Measurements from ENCODE around the gene ECEL1.

Gene ECEL1

DNA sequence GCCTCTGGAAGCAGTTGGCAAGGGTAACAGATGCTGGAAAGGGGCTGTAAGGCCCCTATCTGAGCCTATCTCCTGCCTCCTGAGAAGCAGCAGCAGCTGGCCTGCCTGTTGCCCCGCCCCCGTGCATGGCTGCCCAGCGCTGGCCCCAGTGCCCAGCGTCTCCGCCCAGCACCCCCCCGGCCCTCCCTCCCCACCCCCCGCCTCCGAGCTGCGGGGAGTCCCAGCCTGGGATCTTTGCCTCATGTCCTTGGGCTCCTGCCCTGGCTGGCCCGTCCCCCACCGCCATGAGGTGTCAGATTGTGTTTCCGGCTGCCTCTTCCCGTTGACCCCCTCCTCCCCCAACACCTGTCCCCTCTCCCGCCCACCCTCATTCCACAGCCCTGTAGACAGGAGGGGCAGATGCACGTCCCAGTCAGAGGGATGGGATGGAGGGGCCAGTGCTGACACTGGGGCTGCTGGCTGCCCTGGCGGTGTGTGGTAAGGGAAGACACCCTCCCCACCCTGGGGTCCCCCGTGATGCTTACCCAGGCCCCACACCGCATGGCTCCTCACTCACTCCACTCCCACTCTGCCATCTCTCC is 38.2 kb upstream of the ECEL1 start, which contains the start of gene CHRND:
Gene CHRND, plus strand, starts transcription at position 370 of the 581 bp plus-strand sequence. Its CDS starts 56 bp downstream, at position 426.
- H3K36me3 Mint-ChIP-seq: no peaks in the 10 kb centered on the region
- H3K27ac Mint-ChIP-seq: peak within 1 kb of the TSS; percentile 30
- peaks cover 30% of the 10 kb centered on the region for H3K4me1 Mint-ChIP-seq
- peaks cover 18% of the 10 kb centered on the region for H3K27me3 Mint-ChIP-seq
- no peak within 1 kb of the TSS for H3K4me3 Mint-ChIP-seq
- H3K9me3 Mint-ChIP-seq: no peaks in the 10 kb centered on the region

DNA sequence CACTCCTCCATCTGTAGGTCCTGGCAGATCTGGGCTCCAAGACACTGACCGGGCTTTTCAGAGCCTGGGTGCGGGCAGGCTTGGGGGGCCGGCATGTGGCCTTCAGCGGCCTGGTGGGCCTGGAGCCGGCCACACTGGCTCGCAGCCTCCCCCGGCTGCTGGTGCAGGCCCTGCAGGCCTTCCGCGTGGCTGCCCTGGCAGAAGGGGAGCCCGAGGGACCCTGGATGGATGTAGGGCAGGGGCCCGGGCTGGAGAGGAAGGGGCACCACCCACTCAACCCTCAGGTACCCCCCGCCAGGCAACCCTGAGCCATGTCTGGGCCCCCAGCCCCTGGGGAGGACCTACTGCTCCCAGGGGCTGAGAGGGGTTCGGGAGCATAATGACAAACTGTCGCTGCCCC is 37.6 kb upstream of the ECEL1 start:
- Mint-ChIP-seq H3K4me3 (no peak overlapping the region), H3K27ac (no peak overlapping the region), H3K36me3 (no peaks in the 10 kb centered on the region), H3K9me3 (no peaks in the 10 kb centered on the region), H3K4me1 (peaks cover 30% of the 10 kb centered on the region), H3K27me3 (peaks cover 22% of the 10 kb centered on the region)

DNA sequence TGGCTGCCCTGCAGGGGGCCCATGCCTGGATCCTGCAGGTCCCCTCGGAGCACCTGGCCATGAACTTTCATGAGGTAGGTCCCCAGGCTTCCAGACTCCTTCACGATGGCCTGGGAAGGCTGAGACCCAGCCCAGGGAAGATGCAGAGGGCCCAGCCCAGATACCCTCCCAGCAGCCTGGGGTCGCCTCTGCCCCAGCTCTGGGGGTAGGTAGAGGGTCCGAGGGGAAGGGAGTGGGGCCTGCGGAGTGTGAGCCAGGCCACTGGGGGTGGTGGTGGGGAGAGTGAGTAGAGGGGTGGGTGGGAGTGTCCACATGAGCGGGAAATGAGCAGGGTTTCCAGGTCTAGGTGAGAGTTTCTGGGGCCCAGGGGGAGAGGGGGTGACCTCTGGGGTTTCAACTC is 37.1 kb upstream of the ECEL1 start:
- no peak overlapping the region for H3K27ac Mint-ChIP-seq
- H3K9me3 Mint-ChIP-seq: no peaks in the 10 kb centered on the region
- no peaks in the 10 kb centered on the region for H3K36me3 Mint-ChIP-seq
- H3K4me3 Mint-ChIP-seq: no peak overlapping the region
- H3K27me3 Mint-ChIP-seq: peaks cover 22% of the 10 kb centered on the region
- H3K4me1 Mint-ChIP-seq: peaks cover 30% of the 10 kb centered on the region

DNA sequence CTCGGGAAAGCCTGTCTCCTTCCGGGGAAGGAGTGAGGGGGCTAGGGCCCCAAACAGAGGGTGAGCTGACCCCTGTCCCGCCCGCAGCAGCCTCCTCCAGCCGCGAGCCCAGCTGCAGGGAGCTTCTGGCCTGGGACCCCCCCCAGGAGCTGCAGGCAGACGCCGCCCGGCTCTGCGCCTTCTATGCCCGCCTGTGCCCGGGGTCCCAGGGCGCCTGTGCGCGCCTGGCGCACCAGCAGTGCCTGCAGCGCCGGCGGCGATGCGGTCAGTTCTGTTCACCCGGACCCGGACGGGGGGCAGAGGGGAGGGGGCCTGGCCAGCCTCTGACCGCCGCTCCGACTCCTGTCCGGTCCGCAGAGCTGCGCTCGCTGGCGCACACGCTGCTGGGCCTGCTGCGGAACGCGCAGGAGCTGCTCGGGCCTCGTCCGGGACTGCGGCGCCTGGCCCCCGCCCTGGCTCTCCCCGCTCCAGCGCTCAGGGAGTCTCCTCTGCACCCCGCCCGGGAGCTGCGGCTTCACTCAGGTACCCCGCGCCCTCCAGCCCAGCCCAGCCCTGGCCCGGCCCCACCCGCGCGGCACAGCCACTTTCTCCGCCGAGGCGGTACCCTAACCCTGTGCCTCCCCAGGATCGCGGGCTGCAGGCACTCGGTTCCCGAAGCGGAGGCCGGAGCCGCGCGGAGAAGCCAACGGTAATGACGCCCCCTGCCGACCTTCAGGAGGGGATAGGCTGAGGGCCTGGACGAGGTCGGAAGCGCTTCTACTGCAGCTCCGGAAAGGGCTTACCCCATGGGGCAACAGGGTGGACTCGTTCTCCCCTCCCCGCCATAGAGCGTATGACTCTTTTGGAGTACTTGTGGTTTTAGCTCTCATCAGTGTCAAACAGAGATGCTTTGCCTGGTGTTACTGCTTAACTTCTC is 36.3 kb upstream of the ECEL1 start:
- peak overlapping the region; percentile 26 for H3K4me3 Mint-ChIP-seq
- H3K27me3 Mint-ChIP-seq: peaks cover 26% of the 10 kb centered on the region
- peaks cover 25% of the 10 kb centered on the region for H3K4me1 Mint-ChIP-seq
- no peaks in the 10 kb centered on the region for H3K9me3 Mint-ChIP-seq
- H3K36me3 Mint-ChIP-seq: no peaks in the 10 kb centered on the region
- H3K27ac Mint-ChIP-seq: no peak overlapping the region

DNA sequence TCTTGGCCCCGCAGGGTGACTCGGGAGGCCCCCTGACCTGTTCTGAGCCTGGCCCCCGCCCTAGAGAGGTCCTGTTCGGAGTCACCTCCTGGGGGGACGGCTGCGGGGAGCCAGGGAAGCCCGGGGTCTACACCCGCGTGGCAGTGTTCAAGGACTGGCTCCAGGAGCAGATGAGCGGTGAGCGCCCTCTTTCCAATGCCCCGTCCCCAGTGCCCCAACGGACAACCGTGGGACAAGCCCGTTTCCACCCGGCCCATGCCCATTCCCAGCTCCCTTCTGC is 35.7 kb upstream of the ECEL1 start:
- Mint-ChIP-seq H3K36me3 (no peaks in the 10 kb centered on the region), H3K27ac (peak overlapping the region; percentile 43), H3K4me3 (peak overlapping the region; percentile 61), H3K4me1 (peaks cover 19% of the 10 kb centered on the region), H3K9me3 (no peaks in the 10 kb centered on the region), H3K27me3 (peaks cover 24% of the 10 kb centered on the region)

DNA sequence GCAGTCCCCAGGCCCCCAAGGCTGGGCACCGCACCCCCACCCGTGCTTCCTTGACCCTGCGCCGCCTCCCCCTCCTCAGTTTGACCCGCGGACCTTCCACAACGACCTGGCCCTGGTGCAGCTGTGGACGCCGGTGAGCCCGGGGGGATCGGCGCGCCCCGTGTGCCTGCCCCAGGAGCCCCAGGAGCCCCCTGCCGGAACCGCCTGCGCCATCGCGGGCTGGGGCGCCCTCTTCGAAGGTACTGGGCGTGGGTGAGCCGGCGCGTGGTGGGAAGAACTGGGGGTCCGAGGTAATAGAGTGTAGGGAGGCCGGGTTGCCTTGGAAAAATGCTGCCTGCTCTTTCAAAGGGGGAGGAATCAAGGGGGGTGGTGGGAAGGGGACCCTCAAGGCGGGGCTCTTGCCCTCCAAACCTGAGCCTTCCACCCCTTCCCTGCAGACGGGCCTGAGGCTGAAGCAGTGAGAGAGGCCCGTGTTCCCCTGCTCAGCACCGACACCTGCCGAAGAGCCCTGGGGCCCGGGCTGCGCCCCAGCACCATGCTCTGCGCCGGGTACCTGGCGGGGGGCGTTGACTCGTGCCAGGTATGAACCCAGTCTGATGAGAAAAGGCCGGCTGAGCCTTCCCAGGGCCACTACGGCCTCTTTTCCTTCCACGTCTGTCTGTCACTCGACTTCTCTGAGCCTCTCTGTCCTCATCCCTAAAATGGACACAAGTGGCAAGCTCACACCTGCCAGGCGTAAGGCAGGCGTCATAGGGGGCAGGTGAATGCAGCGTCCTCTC is 35.2 kb upstream of the ECEL1 start:
- no peaks in the 10 kb centered on the region for H3K36me3 Mint-ChIP-seq
- peaks cover 14% of the 10 kb centered on the region for H3K4me1 Mint-ChIP-seq
- H3K27me3 Mint-ChIP-seq: peaks cover 21% of the 10 kb centered on the region
- H3K9me3 Mint-ChIP-seq: no peaks in the 10 kb centered on the region
- H3K4me3 Mint-ChIP-seq: peak overlapping the region; percentile 61
- H3K27ac Mint-ChIP-seq: peak overlapping the region; percentile 43

DNA sequence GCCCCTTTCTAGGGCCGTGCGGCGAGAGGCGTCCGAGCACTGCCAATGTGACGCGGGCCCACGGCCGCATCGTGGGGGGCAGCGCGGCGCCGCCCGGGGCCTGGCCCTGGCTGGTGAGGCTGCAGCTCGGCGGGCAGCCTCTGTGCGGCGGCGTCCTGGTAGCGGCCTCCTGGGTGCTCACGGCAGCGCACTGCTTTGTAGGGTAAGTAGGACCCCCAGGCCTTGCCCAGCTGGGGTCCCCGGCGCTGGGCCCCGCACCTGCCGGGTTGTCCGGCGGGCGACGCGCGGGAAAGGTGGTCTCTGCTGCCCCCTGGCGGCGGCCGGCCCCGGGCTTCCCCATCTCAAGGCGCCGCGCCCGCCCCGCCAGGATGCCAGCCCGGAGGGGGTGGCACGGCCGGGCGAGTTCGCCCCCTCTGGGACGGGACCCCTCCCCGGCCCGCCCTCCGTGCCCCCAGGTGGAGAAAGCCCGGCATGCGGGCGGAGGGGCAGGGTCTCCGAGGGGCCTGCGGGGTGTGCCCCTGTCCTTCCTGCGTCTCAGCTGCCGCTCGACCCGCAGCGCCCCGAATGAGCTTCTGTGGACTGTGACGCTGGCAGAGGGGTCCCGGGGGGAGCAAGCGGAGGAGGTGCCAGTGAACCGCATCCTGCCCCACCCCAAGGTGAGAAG is 34.5 kb upstream of the ECEL1 start:
- Mint-ChIP-seq H3K4me1 (peaks cover 13% of the 10 kb centered on the region), H3K9me3 (no peaks in the 10 kb centered on the region), H3K4me3 (no peak overlapping the region), H3K36me3 (no peaks in the 10 kb centered on the region), H3K27ac (no peak overlapping the region), H3K27me3 (peaks cover 20% of the 10 kb centered on the region)

DNA sequence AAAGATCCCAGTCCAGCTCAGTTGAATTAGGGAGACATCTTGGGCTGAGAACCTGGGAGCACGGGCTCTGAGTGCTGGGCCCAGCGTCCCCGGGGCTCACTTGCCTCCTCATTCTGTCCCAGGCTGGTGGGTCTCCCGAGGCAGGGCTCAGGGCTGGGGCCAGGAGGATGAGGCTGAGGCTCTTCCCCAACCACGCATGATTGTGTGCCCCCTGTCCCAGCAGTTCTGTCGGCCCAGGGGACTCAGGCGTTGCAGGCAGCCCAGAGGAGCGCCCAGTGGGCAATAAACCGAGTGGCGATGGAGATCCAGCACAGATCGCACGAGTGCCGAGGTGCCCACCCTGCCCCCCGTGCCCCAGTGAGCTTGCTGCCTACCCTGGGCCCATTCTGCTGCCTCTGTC is 33.5 kb upstream of the ECEL1 start:
- Mint-ChIP-seq H3K27ac (no peak overlapping the region), H3K4me1 (peaks cover 13% of the 10 kb centered on the region), H3K4me3 (no peak overlapping the region), H3K36me3 (no peaks in the 10 kb centered on the region), H3K9me3 (no peaks in the 10 kb centered on the region), H3K27me3 (peaks cover 20% of the 10 kb centered on the region)

DNA sequence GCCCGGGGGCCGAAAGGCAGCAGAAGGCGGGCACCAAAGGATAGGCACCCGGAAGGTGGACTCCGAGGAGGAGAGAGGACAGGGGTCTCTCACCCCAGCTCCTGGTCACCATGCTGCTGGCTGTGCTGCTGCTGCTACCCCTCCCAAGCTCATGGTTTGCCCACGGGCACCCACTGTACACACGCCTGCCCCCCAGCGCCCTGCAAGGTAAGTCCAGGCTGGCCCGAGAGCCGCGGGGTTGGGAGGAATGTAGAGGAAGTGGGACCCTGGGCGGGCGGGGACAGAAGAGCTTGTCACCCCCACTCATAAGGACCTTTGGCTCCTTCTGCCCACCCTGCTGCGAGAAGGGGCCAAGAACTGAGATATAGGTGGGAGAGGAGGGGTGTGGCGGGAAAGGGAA is 32.9 kb upstream of the ECEL1 start:
- Mint-ChIP-seq H3K4me1 (peaks cover 13% of the 10 kb centered on the region), H3K4me3 (no peak overlapping the region), H3K27ac (no peak overlapping the region), H3K36me3 (no peaks in the 10 kb centered on the region), H3K9me3 (no peaks in the 10 kb centered on the region), H3K27me3 (peaks cover 20% of the 10 kb centered on the region)

DNA sequence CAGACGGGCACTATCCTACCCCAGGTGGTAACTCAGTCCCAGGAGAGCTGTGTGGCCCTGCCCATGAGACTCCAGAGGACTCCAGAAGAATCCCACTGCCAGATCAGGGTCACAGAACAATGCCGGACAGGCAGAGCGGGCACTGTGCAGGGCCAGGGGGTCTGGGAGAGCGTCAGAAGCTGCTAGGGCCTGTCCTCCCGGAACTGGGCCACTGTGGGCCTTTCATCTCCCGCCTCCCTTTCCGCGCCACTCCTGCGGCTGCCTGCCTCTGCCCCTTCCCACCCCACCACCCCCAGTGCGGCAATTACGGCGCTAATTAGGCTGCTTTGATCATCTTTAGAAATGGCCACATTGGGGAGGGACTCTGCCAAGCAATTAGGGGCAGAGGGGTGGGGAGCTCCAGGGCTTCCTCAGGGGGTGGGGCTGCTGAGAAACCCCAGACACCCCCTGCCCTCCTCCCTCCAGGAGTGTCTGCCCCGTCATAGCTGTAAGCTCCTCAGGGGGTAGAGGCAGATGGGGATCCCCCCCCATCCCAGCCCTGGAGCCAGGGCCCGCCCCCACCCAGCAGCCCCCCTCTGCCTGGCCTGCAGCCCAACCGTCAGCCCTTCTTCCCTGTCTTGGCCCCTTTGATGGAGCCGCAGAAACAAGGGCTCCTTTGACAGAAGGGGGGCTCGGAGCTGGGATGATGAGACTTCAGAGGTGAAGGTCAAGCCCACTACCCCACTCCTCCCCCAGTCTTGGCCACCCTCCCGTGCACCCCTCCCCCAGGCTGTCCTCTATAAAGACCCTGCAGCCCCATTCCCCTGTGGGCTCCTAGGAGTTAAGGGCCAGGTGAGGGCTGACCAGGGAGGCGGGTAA is 32.2 kb upstream of the ECEL1 start, which contains the start of gene PRSS56:
Gene PRSS56, plus strand, starts transcription at position 808 of the 858 bp plus-strand sequence. CDS start 211 bp downstream, outside the sequence.
- Mint-ChIP-seq H3K9me3 (no peaks in the 10 kb centered on the region), H3K4me1 (peaks cover 13% of the 10 kb centered on the region), H3K27me3 (peaks cover 20% of the 10 kb centered on the region), H3K4me3 (no peak within 1 kb of the TSS), H3K36me3 (no peaks in the 10 kb centered on the region), H3K27ac (no peak within 1 kb of the TSS)

DNA sequence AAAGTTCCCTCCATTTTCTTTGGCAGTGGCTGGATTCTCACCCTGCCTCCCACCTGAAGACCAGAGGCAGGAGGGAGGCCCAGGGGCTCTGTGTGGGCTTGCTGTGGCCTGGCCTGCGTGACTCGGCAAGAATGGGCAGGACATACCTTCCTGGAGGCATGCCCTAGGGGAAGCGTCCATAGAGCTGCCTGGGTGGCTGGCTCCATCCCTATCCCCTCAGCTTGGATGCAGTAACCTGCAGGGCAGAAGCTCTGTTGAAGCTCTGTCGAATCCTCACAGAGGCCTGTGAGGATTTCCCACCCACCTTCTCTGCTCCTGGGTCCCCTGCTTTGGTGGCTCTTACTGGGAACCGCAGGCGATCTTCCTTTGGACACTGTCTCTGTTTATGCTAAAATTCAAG is 31.2 kb upstream of the ECEL1 start:
- Mint-ChIP-seq H3K4me3 (no peak overlapping the region), H3K4me1 (peaks cover 10% of the 10 kb centered on the region), H3K27ac (no peak overlapping the region), H3K36me3 (no peaks in the 10 kb centered on the region), H3K9me3 (no peaks in the 10 kb centered on the region), H3K27me3 (peaks cover 14% of the 10 kb centered on the region)

DNA sequence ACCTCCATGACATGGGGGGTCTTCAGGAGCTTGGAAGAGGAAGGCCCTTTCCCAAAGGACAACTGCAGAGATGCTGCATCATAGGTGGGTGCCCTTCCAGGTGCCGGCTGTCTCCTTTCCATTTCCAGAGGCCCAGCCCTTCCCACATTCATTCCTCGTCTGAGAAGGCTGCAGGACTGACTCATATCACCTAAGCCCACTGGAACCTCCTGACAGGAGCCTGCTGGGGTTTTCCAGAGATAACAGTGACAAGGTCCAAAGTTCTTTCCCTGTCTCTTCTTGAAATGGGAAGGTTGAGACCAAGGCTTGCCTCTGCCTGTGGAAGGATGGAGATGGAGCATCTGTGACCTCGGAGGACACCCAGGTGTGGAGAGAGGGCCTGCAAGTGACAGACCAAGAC is 28.9 kb upstream of the ECEL1 start:
- Mint-ChIP-seq H3K4me3 (no peak overlapping the region), H3K4me1 (peaks cover 3% of the 10 kb centered on the region), H3K27ac (no peak overlapping the region), H3K9me3 (no peaks in the 10 kb centered on the region), H3K36me3 (no peaks in the 10 kb centered on the region), H3K27me3 (peaks cover 13% of the 10 kb centered on the region)

DNA sequence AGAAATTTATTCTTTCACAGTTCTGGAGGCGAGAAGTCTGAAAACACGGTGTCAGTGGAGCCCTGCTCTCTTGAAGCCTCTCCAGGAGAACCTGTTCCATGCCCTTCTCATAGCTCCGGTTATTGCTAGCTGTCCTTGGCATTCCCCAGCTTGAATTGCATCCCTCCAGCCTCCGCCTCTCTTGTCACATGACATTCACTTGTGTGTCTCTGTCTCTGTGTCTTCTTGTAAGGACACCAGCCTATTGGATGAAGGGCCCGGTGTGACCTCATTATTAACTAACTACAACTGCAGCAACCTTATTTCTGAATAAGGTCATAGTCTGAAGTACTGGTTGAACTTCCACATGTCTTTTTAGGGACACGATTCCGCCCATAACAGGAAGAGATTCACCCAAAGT is 28.0 kb upstream of the ECEL1 start:
- Mint-ChIP-seq H3K4me1 (no peaks in the 10 kb centered on the region), H3K9me3 (no peaks in the 10 kb centered on the region), H3K36me3 (no peaks in the 10 kb centered on the region), H3K27me3 (peaks cover 11% of the 10 kb centered on the region), H3K4me3 (no peak overlapping the region), H3K27ac (no peak overlapping the region)

DNA sequence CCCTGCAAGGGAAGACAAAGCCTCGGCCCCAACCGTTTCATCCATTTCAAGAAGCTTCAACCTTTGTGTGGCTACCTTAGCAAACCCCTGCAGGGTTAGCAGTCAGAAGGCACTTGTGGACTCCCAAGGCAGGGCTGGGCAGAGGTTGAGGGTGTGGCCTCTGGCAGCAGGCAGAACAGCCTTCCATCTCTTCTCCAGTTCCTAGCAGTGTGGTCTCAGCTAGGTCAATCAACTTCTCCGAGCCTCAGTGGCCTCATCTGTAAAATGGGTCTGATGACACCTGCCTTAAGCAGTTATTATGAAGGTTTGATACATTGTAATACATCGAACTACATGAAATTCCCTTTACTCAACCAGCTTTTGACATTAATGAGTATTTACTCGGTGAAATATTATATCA is 25.7 kb upstream of the ECEL1 start:
- no peaks in the 10 kb centered on the region for H3K4me1 Mint-ChIP-seq

DNA sequence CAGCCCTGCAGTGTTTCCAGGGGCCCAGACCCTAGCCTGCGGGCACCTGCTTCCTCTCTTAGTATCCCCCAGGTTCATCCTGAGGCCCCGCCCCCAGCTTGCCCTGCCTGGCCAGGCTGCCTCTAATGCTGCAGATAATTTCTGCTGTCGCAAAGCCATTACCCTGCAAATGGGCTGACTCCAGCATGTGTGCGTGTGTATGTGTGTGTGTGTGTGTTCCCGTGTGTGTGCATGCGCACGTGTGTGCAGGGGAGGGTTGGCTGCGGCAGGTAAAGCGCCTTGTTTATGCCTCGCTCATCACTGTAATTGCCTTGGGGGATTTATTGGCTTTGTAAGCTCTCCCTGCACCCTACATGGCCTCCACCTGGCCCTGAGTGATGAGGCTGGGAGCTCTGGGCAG is 25.0 kb upstream of the ECEL1 start:
- Mint-ChIP-seq H3K9me3 (no peaks in the 10 kb centered on the region), H3K27ac (no peak overlapping the region), H3K4me1 (no peaks in the 10 kb centered on the region), H3K36me3 (no peaks in the 10 kb centered on the region), H3K4me3 (no peak overlapping the region), H3K27me3 (peaks cover 3% of the 10 kb centered on the region)

More for the DNA sequence above, 25.7 kb upstream of the ECEL1 start:
- Mint-ChIP-seq H3K36me3 (no peaks in the 10 kb centered on the region), H3K9me3 (no peaks in the 10 kb centered on the region), H3K27ac (no peak overlapping the region), H3K4me3 (no peak overlapping the region), H3K27me3 (peaks cover 3% of the 10 kb centered on the region)

Data from activated naive CD4-positive, alpha-beta T cell treated with anti-CD3 and anti-CD28 coated beads, Interleukin-2, amount 50 U/mL, for 24 hours (primary cell).